ENCODE results near the gene BMERB1.
"Not testable (repeated sequence)": the region's sequence is repeated elsewhere in the genome, so short reads cannot be mapped to it uniquely, and the experiment has no call there.

Gene BMERB1

DNA sequence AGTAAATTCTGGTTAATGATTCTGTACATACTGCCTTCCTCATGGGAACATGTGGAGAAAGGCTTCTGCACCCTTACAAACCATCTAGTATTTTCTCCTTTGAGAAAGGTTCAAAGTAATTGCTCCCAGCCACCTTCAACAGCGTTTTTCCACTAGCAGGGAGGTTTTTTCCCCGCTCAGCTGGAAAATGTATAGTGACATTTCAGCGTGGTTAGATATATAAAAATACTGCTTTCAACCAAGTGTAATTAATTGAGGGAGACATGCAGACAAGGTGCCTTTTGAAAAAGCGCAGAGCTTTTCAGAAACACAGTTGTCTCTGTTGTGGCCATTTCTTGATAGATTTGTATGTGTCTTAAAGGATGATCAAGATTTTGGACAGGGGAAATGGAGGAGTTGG lies 5.1 kb downstream of the BMERB1 start:
- no peak for DNase-seq (ENCODE audit: low spot score)
- Mint-ChIP-seq H3K4me3 (no peak overlapping the region), H3K36me3 (ENCODE audit: low read depth) (no peaks in the 10 kb centered on the region), H3K27ac (no peak overlapping the region), H3K4me1 (ENCODE audit: low read depth) (peaks cover 9% of the 10 kb centered on the region), H3K27me3 (ENCODE audit: low read depth) (peaks cover 10% of the 10 kb centered on the region), H3K9me3 (no peaks in the 10 kb centered on the region)

- Mint-ChIP-seq H3K27ac (no peak overlapping the region), H3K4me3 (no peak overlapping the region), H3K9me3 (peaks cover 7% of the 10 kb centered on the region), H3K27me3 (ENCODE audit: low read depth) (peaks cover 2% of the 10 kb centered on the region), H3K4me1 (ENCODE audit: low read depth) (peaks cover under 1% of the 10 kb centered on the region), H3K36me3 (ENCODE audit: low read depth) (no peaks in the 10 kb centered on the region)
- DNase-seq (ENCODE audit: low spot score) = no peak
Measured at GRCh38 chr16:15440852-15441251, 6.5 kb downstream of the BMERB1 start.

DNA sequence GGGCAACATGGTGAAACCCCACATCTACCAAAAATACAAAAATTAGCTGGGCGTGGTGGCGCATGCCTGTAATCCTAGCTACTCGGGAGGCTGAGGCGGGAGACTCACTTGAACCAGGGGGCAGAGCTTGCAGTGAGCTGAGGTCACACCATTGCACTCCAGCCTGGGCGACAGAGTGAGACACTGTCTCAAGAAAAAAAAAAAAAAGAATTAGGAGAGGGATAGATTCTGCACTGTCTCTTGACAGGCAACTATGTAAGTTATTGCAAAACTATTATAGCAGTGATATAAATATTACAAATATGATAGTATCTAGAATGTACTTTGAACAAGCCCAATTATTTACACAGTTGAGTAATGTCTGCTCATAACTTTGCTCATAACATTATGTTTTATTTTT lies 7.8 kb downstream of the BMERB1 start:
- not testable (repeated sequence) for DNase-seq (ENCODE audit: low spot score); H3K36me3 Mint-ChIP-seq (ENCODE audit: low read depth); H3K27me3 Mint-ChIP-seq (ENCODE audit: low read depth); H3K9me3 Mint-ChIP-seq; H3K27ac Mint-ChIP-seq; H3K4me1 Mint-ChIP-seq (ENCODE audit: low read depth); H3K4me3 Mint-ChIP-seq

DNA sequence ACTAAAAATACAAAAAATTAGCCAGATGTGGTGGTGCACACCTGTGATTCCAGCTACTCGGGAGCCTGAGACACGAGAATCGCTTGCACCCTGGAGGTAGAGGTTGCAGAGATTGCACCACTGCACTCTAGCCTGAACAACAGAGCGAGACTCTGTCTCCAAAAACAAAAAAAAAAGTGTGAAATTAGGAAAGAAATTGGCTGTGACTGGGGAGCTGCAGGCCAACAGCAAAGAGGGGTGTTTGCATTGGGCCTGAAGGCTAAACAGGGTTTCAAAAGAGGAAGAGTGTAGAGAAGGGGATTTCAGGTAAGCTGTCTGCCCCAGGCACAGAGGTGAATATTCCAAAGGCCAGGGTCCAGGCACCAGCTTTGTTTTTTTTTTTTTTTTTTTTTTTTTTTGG lies 9.4 kb downstream of the BMERB1 start:
- no peak overlapping the region for H3K4me3 Mint-ChIP-seq

DNA sequence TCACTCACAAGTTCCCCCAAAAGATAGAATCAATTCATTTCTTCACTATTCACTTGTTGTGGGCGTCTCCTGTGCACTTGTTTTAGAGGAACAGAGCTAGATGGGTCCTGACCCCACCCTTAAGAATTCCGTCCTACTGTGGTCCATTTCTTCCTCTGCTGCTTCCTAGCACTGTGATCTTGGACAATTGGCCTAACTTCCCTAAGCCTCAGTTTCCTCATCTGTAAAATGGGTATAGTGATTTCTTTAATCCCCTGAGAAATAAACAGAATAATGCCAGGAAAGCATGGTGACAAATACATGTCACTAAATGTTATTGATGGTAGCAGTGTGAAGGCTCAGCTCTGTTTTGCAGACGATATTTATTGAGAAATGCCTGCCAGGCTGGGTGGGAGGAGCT lies 9.9 kb downstream of the BMERB1 start:
- Mint-ChIP-seq H3K4me3 (no peak overlapping the region), H3K27me3 (ENCODE audit: low read depth) (no peaks in the 10 kb centered on the region), H3K9me3 (peaks cover 7% of the 10 kb centered on the region), H3K36me3 (ENCODE audit: low read depth) (no peaks in the 10 kb centered on the region), H3K4me1 (ENCODE audit: low read depth) (no peaks in the 10 kb centered on the region), H3K27ac (no peak overlapping the region)
- no peak for DNase-seq (ENCODE audit: low spot score)

More for the DNA sequence above, 9.4 kb downstream of the BMERB1 start:
- Mint-ChIP-seq H3K36me3 (ENCODE audit: low read depth) (no peaks in the 10 kb centered on the region), H3K27ac (no peak overlapping the region), H3K9me3 (peaks cover 7% of the 10 kb centered on the region), H3K27me3 (ENCODE audit: low read depth) (no peaks in the 10 kb centered on the region), H3K4me1 (ENCODE audit: low read depth) (no peaks in the 10 kb centered on the region)
- DNase-seq (ENCODE audit: low spot score) = no peak

- H3K36me3 Mint-ChIP-seq (ENCODE audit: low read depth) = no peaks in the 10 kb centered on the region
- no peak overlapping the region for H3K27ac Mint-ChIP-seq
- no peak overlapping the region for H3K4me3 Mint-ChIP-seq
- H3K27me3 Mint-ChIP-seq (ENCODE audit: low read depth) = no peaks in the 10 kb centered on the region
- H3K4me1 Mint-ChIP-seq (ENCODE audit: low read depth) = no peaks in the 10 kb centered on the region
- no peak for DNase-seq (ENCODE audit: low spot score)
- peaks cover 7% of the 10 kb centered on the region for H3K9me3 Mint-ChIP-seq
Measured at GRCh38 chr16:15445450-15445849, 11.1 kb downstream of the BMERB1 start.

DNA sequence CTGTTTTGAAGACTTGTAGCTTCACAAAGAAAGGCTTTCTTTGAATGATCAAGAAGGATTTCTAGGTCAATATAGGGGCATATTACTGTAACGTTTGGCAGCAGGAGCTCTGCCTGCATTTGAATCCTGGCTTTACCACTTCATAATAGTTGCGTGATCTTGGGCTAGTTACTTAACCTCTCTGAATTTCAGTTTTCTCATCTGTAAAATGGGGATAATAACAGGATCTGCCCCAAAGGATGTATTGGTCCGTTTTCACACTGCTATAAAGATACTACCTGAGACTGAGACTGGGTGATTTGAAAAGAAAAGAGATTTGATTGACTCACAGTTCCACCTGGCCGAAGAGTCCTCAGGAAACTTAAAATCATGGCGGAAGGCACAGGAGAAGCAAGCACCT lies 12.5 kb downstream of the BMERB1 start:
- no peak overlapping the region for H3K4me3 Mint-ChIP-seq

GRCh38 chr16:15450624-15451023 lies 16.2 kb downstream of the BMERB1 start:
- H3K4me1 Mint-ChIP-seq (ENCODE audit: low read depth) = no peaks in the 10 kb centered on the region
- H3K9me3 Mint-ChIP-seq = peaks cover 1% of the 10 kb centered on the region
- H3K4me3 Mint-ChIP-seq = no peak overlapping the region
- no peaks in the 10 kb centered on the region for H3K27me3 Mint-ChIP-seq (ENCODE audit: low read depth)
- no peak for DNase-seq (ENCODE audit: low spot score)
- H3K27ac Mint-ChIP-seq = no peak overlapping the region
- H3K36me3 Mint-ChIP-seq (ENCODE audit: low read depth) = no peaks in the 10 kb centered on the region

More for the DNA sequence above, 12.5 kb downstream of the BMERB1 start:
- Mint-ChIP-seq H3K27me3 (ENCODE audit: low read depth) (no peaks in the 10 kb centered on the region), H3K36me3 (ENCODE audit: low read depth) (no peaks in the 10 kb centered on the region), H3K27ac (no peak overlapping the region), H3K9me3 (peaks cover 7% of the 10 kb centered on the region), H3K4me1 (ENCODE audit: low read depth) (no peaks in the 10 kb centered on the region)
- DNase-seq (ENCODE audit: low spot score) = no peak

DNA sequence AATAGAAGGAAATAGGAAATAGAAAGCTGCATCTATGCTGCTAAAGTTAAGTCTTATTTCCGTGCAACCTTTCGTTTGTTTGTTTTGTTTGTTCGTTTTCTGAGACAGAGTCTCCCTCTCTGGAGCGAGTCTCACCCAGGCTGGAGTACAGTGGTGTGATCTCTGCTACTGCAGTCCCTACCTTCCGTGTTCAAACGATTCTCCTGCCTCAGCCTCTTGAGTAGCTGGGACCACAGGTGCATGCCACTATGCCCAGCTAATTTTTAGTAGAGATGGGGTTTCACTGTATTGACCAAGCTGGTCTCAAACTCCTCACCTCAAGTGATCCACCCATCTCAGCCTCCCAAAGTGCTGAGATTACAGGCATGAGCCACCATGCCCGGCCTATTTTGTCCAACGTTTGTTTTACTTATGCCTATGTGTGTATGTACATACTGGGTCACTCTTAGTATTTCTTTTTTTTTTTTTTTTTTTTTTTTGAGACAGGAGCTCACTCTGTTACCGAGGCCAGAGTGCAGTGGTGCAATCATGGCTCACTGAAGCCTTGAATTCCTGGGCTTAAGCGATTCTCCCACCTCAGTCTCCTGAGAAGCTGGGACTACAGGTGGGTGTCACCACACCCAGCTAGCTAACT lies 16.8 kb downstream of the BMERB1 start:
- no peaks in the 10 kb centered on the region for H3K9me3 Mint-ChIP-seq
- H3K27ac Mint-ChIP-seq = no peak overlapping the region
- no peak for DNase-seq (ENCODE audit: low spot score)
- no peak overlapping the region for H3K4me3 Mint-ChIP-seq
- no peaks in the 10 kb centered on the region for H3K4me1 Mint-ChIP-seq (ENCODE audit: low read depth)
- H3K27me3 Mint-ChIP-seq (ENCODE audit: low read depth) = no peaks in the 10 kb centered on the region
- no peaks in the 10 kb centered on the region for H3K36me3 Mint-ChIP-seq (ENCODE audit: low read depth)

GRCh38 chr16:15452246-15452855 lies 18.0 kb downstream of the BMERB1 start:
- DNase-seq (ENCODE audit: low spot score) = no peak
- H3K36me3 Mint-ChIP-seq (ENCODE audit: low read depth) = no peaks in the 10 kb centered on the region
- no peaks in the 10 kb centered on the region for H3K27me3 Mint-ChIP-seq (ENCODE audit: low read depth)
- H3K4me1 Mint-ChIP-seq (ENCODE audit: low read depth) = no peaks in the 10 kb centered on the region
- H3K27ac Mint-ChIP-seq = no peak overlapping the region
- no peaks in the 10 kb centered on the region for H3K9me3 Mint-ChIP-seq
- no peak overlapping the region for H3K4me3 Mint-ChIP-seq

- not testable (repeated sequence) for H3K9me3 Mint-ChIP-seq; H3K27me3 Mint-ChIP-seq (ENCODE audit: low read depth); DNase-seq (ENCODE audit: low spot score); H3K36me3 Mint-ChIP-seq (ENCODE audit: low read depth); H3K4me1 Mint-ChIP-seq (ENCODE audit: low read depth); H3K4me3 Mint-ChIP-seq; H3K27ac Mint-ChIP-seq
Measured at GRCh38 chr16:15453296-15453695, 18.9 kb downstream of the BMERB1 start.

DNA sequence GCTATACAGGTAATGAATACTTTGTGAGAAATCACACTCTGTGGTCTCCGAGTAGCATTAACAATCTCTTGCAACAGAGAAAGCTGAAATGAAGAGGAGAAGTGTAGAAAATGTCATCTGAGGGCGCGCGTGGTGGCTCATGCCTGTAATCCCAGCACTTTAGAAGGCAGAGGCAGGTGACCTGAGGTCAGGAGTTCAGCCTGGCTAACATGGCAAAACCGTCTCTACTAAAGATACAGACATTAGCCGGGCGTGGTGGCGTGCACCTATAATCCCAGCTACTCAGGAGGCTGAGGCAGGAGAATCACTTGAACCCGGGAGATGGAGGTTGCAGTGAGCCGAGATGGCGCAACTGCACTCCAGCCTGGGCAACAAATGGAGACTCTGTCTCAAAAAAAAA lies 20.5 kb downstream of the BMERB1 start:
- not testable (repeated sequence) for H3K4me3 Mint-ChIP-seq; H3K4me1 Mint-ChIP-seq (ENCODE audit: low read depth); H3K9me3 Mint-ChIP-seq; H3K27me3 Mint-ChIP-seq (ENCODE audit: low read depth); DNase-seq (ENCODE audit: low spot score); H3K27ac Mint-ChIP-seq; H3K36me3 Mint-ChIP-seq (ENCODE audit: low read depth)

- Mint-ChIP-seq H3K9me3 (no peaks in the 10 kb centered on the region), H3K27me3 (ENCODE audit: low read depth) (peaks cover 2% of the 10 kb centered on the region), H3K27ac (no peak overlapping the region), H3K4me1 (ENCODE audit: low read depth) (no peaks in the 10 kb centered on the region), H3K4me3 (no peak overlapping the region), H3K36me3 (ENCODE audit: low read depth) (no peaks in the 10 kb centered on the region)
- DNase-seq (ENCODE audit: low spot score) = no peak
Measured at GRCh38 chr16:15457400-15457799, 23.0 kb downstream of the BMERB1 start.

GRCh38 chr16:15457958-15458357 lies 23.6 kb downstream of the BMERB1 start:
- no peak overlapping the region for H3K4me3 Mint-ChIP-seq
- H3K9me3 Mint-ChIP-seq = no peaks in the 10 kb centered on the region
- DNase-seq (ENCODE audit: low spot score) = no peak
- no peaks in the 10 kb centered on the region for H3K4me1 Mint-ChIP-seq (ENCODE audit: low read depth)
- H3K36me3 Mint-ChIP-seq (ENCODE audit: low read depth) = no peaks in the 10 kb centered on the region
- no peak overlapping the region for H3K27ac Mint-ChIP-seq
- H3K27me3 Mint-ChIP-seq (ENCODE audit: low read depth) = peaks cover 2% of the 10 kb centered on the region

- Mint-ChIP-seq H3K27ac (no peak overlapping the region), H3K36me3 (ENCODE audit: low read depth) (no peaks in the 10 kb centered on the region), H3K4me3 (no peak overlapping the region), H3K27me3 (ENCODE audit: low read depth) (peaks cover 2% of the 10 kb centered on the region), H3K9me3 (no peaks in the 10 kb centered on the region), H3K4me1 (ENCODE audit: low read depth) (no peaks in the 10 kb centered on the region)
- no peak for DNase-seq (ENCODE audit: low spot score)
Measured at GRCh38 chr16:15459791-15460190, 25.4 kb downstream of the BMERB1 start.

Data from T-helper 2 cell treated with Interferon-gamma antibody and Interleukin-4, amounts not matched to agents 5 μg/mL and 100 μg/mL, for 36 hours (primary cell).